ENCODE data around the gene KLHL18. TPM values are rescaled to one million over a fixed set of nuclear protein-coding genes. Genes with fewer than 3 reads are reported as not detected.
"Not testable (repeated sequence)": the region's sequence is repeated elsewhere in the genome, so short reads cannot be mapped to it uniquely, and the experiment has no call there.

The KLHL18 gene
- total RNA-seq, 1 donor from 2014 or later = 26.3 TPM

DNA sequence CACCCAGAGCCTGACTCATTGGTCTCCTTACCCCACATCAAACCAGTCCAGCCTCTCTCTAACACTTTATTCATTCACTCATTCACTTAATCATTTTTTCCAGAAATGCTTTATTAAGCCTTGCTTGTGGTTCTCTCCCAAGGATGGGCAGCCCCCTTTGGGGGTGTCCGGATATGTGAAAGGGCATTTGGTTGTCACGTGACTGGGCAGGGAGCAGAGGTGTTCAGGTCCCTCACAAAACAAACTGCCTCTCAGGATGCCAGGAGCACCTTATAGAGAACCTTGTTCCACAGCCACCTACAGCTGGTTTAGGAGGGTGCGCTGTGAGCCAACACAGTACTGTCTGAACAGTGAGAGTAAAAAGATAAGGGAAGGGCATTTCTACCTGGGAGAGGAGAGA is 72.3 kb downstream of the KLHL18 start:
- no peak overlapping the region for H3K4me3 ChIP-seq (ENCODE audit: low read depth, low read length)
- no peak for DNase-seq (ENCODE audit: low read depth)
- H3K36me3 ChIP-seq (ENCODE audit: control insufficient read depth, insufficient read depth, low read length) = no peaks in the 10 kb centered on the region
- TF ChIP-seq, protein P1, sequence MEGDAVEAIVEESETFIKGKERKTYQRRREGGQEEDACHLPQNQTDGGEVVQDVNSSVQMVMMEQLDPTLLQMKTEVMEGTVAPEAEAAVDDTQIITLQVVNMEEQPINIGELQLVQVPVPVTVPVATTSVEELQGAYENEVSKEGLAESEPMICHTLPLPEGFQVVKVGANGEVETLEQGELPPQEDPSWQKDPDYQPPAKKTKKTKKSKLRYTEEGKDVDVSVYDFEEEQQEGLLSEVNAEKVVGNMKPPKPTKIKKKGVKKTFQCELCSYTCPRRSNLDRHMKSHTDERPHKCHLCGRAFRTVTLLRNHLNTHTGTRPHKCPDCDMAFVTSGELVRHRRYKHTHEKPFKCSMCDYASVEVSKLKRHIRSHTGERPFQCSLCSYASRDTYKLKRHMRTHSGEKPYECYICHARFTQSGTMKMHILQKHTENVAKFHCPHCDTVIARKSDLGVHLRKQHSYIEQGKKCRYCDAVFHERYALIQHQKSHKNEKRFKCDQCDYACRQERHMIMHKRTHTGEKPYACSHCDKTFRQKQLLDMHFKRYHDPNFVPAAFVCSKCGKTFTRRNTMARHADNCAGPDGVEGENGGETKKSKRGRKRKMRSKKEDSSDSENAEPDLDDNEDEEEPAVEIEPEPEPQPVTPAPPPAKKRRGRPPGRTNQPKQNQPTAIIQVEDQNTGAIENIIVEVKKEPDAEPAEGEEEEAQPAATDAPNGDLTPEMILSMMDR (IDR thresholded peaks at IDR 0.05; ENCODE audit: insufficient read depth, low read length, poor library complexity, severe bottlenecking) = no peak
- H3K27me3 ChIP-seq (ENCODE audit: control insufficient read depth, insufficient read depth, low read length) = no peaks in the 10 kb centered on the region

- TF ChIP-seq, protein P1 (IDR thresholded peaks at IDR 0.05; ENCODE audit: insufficient read depth, low read length, poor library complexity, severe bottlenecking) = no peak
- Histone ChIP-seq H3K36me3 (ENCODE audit: control insufficient read depth, insufficient read depth, low read length) (no peaks in the 10 kb centered on the region), H3K4me3 (ENCODE audit: low read depth, low read length) (no peak overlapping the region), H3K27me3 (ENCODE audit: control insufficient read depth, insufficient read depth, low read length) (no peaks in the 10 kb centered on the region)
- DNase-seq (ENCODE audit: low read depth) = no peak
Observed at GRCh38 chr3:47356201-47356600, 73.5 kb downstream of the KLHL18 start.

GRCh38 chr3:47359323-47359722 is 76.6 kb downstream of the KLHL18 start:
- DNase-seq (ENCODE audit: low read depth) = no peak
- Histone ChIP-seq H3K4me3 (ENCODE audit: low read depth, low read length) (no peak overlapping the region), H3K36me3 (ENCODE audit: control insufficient read depth, insufficient read depth, low read length) (no peaks in the 10 kb centered on the region), H3K27me3 (ENCODE audit: control insufficient read depth, insufficient read depth, low read length) (no peaks in the 10 kb centered on the region)
- TF ChIP-seq, protein P1 (IDR thresholded peaks at IDR 0.05; ENCODE audit: insufficient read depth, low read length, poor library complexity, severe bottlenecking) = no peak

DNA sequence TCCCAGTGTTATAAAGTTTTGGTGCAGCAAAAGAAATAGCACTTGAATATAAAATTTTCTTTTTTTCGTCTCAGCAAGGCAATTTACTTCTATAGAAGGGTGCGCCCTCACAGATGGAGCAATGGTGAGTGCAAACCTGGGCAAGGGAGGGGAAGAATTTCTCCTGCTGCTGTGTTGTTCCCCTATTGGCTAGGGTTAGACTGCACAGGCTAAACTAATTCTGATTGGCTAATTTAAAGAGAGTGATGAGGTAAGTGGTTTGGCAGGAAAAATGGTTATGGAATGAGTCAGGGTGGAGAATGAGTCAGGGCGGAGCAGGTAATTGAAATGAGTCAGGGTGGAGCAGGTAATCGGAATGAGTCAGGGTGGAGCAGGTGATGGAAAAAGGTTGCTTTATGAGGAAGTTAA is 77.4 kb downstream of the KLHL18 start:
- H3K27me3 ChIP-seq (ENCODE audit: control insufficient read depth, insufficient read depth, low read length); H3K36me3 ChIP-seq (ENCODE audit: control insufficient read depth, insufficient read depth, low read length); H3K4me3 ChIP-seq (ENCODE audit: low read depth, low read length); DNase-seq (ENCODE audit: low read depth): not testable (repeated sequence)

GRCh38 chr3:47362701-47363100 is 80.0 kb downstream of the KLHL18 start:
- H3K36me3 ChIP-seq (ENCODE audit: control insufficient read depth, insufficient read depth, low read length) = no peaks in the 10 kb centered on the region
- TF ChIP-seq, protein P1 (IDR thresholded peaks at IDR 0.05; ENCODE audit: insufficient read depth, low read length, poor library complexity, severe bottlenecking) = no peak
- no peak for DNase-seq (ENCODE audit: low read depth)
- no peak overlapping the region for H3K4me3 ChIP-seq (ENCODE audit: low read depth, low read length)
- H3K27me3 ChIP-seq (ENCODE audit: control insufficient read depth, insufficient read depth, low read length) = no peaks in the 10 kb centered on the region

DNA sequence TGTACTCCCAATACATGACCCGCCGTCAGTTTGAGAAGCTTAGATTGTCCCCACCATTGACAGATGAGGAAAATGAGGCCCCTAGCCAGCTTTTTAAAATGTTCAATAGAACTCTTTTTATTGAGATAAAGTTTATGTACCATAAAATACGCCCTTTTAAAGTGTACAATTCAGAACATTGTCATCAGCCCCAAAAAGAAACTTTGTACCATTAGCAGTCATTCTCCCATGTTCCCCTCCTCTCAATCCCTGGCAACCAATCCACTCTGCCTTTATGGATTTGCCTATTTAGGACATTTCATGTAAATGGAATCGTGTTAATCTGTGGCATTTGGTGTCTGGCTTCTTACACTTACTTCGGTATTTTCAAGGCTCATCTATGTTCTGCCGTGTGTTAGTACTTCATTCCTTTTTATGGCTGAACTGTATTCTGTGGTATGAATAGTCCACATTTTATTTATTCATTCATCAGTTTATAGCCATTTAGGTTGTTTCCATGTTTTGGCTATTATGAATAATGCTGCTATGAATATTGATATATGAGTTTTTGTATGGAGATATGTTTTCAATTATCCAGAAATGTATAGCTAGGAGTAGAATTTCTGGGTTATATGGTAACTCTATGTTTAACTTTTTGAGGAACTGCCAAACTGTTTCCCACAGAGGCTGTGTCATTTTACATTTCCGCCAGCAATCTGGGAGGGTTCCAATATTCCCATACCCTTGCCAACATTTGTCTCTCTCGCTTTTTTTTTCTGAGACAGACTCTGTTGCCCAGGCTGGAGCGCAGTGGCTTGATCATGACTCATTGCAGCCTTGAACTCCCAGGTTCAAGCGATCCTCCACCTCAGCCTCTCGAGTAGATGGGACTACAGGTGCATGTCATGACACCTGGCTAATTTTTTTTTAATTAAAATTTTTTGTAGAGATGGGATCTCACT is 82.7 kb downstream of the KLHL18 start:
- DNase-seq (ENCODE audit: low read depth) = no peak
- no peaks in the 10 kb centered on the region for H3K36me3 ChIP-seq (ENCODE audit: control insufficient read depth, insufficient read depth, low read length)
- H3K27me3 ChIP-seq (ENCODE audit: control insufficient read depth, insufficient read depth, low read length) = no peaks in the 10 kb centered on the region
- H3K4me3 ChIP-seq (ENCODE audit: low read depth, low read length) = no peak overlapping the region
- TF ChIP-seq, protein P1 (IDR thresholded peaks at IDR 0.05; ENCODE audit: insufficient read depth, low read length, poor library complexity, severe bottlenecking) = no peak

Data from kidney epithelial cell (primary cell).